Mesendoderm (in vitro differentiated cells): Measurements from ENCODE around the gene KCNJ9. TPM values are rescaled to one million over a fixed set of nuclear protein-coding genes. Genes with fewer than 3 reads are reported as not detected.
A peak's percentile ranks its signal among the peaks of the same experiment; 100 is the strongest.

Experiments used
- DNase-seq: peaks from one replicate; pipeline ENCODE4 v3.0.0; 2013
- H2AK5ac ChIP-seq: 2 replicates; pipeline ENCODE4 v1.6.1; 2013; ENCODE audit warnings: low read length, inconsistent platforms
- H2BK120ac ChIP-seq: 2 replicates; pipeline ENCODE4 v1.6.1; 2013; ENCODE audit warnings: low read depth, mild to moderate bottlenecking, low read length, moderate library complexity, mixed read lengths
- H2BK15ac ChIP-seq: replicated peaks from 2 replicates; pipeline ENCODE4 v1.6.1; 2013; ENCODE audit warnings: low read depth, mild to moderate bottlenecking, moderate library complexity
- H2BK5ac ChIP-seq: 2 replicates; pipeline ENCODE4 v1.6.1; 2013; ENCODE audit warnings: low read length, inconsistent platforms
- H3K18ac ChIP-seq: 2 replicates; pipeline ENCODE4 v1.6.1; 2013; ENCODE audit warnings: mild to moderate bottlenecking, low read length, mixed read lengths
- H3K23ac ChIP-seq: one replicate; pipeline ENCODE4 v1.6.1; 2013; ENCODE audit warnings: low read length
- H3K27ac ChIP-seq: 2 replicates; pipeline ENCODE4 v1.5.1; 2013; ENCODE audit warnings: low read depth, mild to moderate bottlenecking, inconsistent platforms, low read length, moderate library complexity
- H3K27me3 ChIP-seq: 2 replicates; pipeline ENCODE4 v1.6.1; 2013; ENCODE audit warnings: low read length, control low read depth, mild to moderate bottlenecking, inconsistent platforms; ENCODE audit not compliant: insufficient read depth, poor library complexity
- H3K36me3 ChIP-seq: 2 replicates; pipeline ENCODE4 v1.6.1; 2013; ENCODE audit warnings: low read length, inconsistent platforms; ENCODE audit not compliant: control insufficient read depth, insufficient read depth
- H3K4ac ChIP-seq: one replicate; pipeline ENCODE4 v1.6.1; 2013; ENCODE audit warnings: low read depth, mild to moderate bottlenecking, low read length, moderate library complexity
- H3K4me1 ChIP-seq: 2 replicates; pipeline ENCODE4 v1.6.1; 2013; ENCODE audit warnings: low read depth, low read length, inconsistent platforms; ENCODE audit not compliant: control insufficient read depth
- H3K4me2 ChIP-seq: 2 replicates; pipeline ENCODE4 v1.6.1; 2013; ENCODE audit warnings: low read length
- H3K4me3 ChIP-seq: 2 replicates; pipeline ENCODE4 v1.5.1; 2013; ENCODE audit warnings: mild to moderate bottlenecking, low read length
- H3K56ac ChIP-seq: one replicate; pipeline ENCODE4 v1.6.1; 2013; ENCODE audit warnings: low read length
- H3K79me1 ChIP-seq: 2 replicates; pipeline ENCODE4 v1.6.1; 2013; ENCODE audit warnings: low read length, inconsistent platforms
- H3K79me2 ChIP-seq: 2 replicates; pipeline ENCODE4 v1.6.1; 2013; ENCODE audit warnings: mild to moderate bottlenecking, low read length; ENCODE audit not compliant: control insufficient read depth, insufficient read depth
- H3K9ac ChIP-seq: 2 replicates; pipeline ENCODE4 v1.6.1; 2013; ENCODE audit warnings: low read length, inconsistent platforms
- H4K5ac ChIP-seq: one replicate; pipeline ENCODE4 v1.6.1; 2013; ENCODE audit warnings: low read length
- H4K8ac ChIP-seq: one replicate; pipeline ENCODE4 v1.6.1; 2013; ENCODE audit warnings: low read depth, mild to moderate bottlenecking, control low read depth, low read length, moderate library complexity
- WGBS: extraction: QIAGEN DNeasy Blood & Tissue Kit; methylation state at CpG from one replicate; pipeline ENCODE4 v1.1.7; 2013; ENCODE audit warnings: low lambda C conversion rate, missing lambda C conversion rate; ENCODE audit not compliant: insufficient coverage; ENCODE audit errors: extremely low coverage; 5-methylcytosine and 5-hydroxymethylcytosine counted together
- polyA plus RNA-seq, 2 experiments: library from polyadenylated mRNA; stranded (reverse); fragments of 200-250 nt; gene quantifications; one replicate each; pipeline ENCODE4 v1.2.3, GENCODE V29; 2013

KCNJ9 gene
- 0.01 TPM for polyA plus RNA-seq (2013, experiment 1 of 2)
- polyA plus RNA-seq (2013, experiment 2 of 2), result 0.04 TPM

DNA sequence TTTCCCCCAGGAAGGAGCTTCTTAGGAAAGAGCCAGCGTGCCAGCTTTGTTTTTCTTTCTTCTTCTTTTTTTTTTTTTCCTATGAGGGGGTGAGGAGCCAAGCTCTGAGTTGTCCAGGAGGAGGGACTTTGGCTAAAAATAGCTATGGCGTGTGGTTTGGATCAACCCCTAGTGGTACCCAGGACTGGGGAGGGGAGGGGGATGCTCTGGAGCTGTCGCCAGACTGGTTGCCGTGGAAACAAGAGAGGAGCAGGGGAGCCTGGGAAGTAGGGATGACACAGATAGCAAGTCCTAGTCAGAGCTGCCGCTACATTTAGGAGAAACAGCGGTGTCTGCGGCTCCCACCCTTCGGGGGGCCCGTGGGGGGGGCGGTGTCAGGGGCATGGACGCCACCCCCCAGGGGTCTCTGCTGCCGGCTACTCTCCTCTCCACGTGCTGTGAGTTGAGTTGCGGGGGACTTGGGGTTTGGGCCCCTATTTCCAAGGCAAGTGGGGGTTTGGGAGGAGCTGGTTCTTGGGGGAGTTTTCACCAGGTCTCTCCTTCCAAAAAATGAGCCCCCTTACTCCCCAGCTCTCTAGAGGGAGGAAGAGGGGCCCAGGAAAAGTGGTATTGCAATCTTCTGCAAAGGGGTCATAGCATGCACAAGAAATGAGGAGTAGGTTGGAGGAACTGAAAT is at the start of gene KCNJ9:
Gene KCNJ9, plus strand, starts transcription at position 278 of the 676 bp plus-strand sequence. CDS start 2,493 bp downstream, outside the sequence.
- H3K4me3 ChIP-seq, result no peak within 1 kb of the TSS
- H4K5ac ChIP-seq, result no peak within 1 kb of the TSS
- H3K9ac ChIP-seq, result no peak within 1 kb of the TSS
- WGBS, result no CpG with 5 or more reads among the region's 14 CpGs
- H3K27me3 ChIP-seq, result peaks cover 3% of the 10 kb centered on the region
- H3K36me3 ChIP-seq, result no peaks in the 10 kb centered on the region
- H4K8ac ChIP-seq, result no peak within 1 kb of the TSS
- H3K23ac ChIP-seq, result no peak within 1 kb of the TSS
- no peaks in the 10 kb centered on the region for H3K79me1 ChIP-seq
- H3K4me2 ChIP-seq, result no peak within 1 kb of the TSS
- H3K4me1 ChIP-seq, result no peaks in the 10 kb centered on the region
- H2BK5ac ChIP-seq, result no peak within 1 kb of the TSS
- peak; percentile 81 for DNase-seq
- no peak within 1 kb of the TSS for H2AK5ac ChIP-seq
- H2BK15ac ChIP-seq, result no peak within 1 kb of the TSS
- no peak within 1 kb of the TSS for H2BK120ac ChIP-seq
- H3K56ac ChIP-seq, result no peak within 1 kb of the TSS
- H3K4ac ChIP-seq, result no peak within 1 kb of the TSS
- H3K79me2 ChIP-seq, result no peaks in the 10 kb centered on the region
- H3K18ac ChIP-seq, result no peak within 1 kb of the TSS
- no peak within 1 kb of the TSS for H3K27ac ChIP-seq

DNA sequence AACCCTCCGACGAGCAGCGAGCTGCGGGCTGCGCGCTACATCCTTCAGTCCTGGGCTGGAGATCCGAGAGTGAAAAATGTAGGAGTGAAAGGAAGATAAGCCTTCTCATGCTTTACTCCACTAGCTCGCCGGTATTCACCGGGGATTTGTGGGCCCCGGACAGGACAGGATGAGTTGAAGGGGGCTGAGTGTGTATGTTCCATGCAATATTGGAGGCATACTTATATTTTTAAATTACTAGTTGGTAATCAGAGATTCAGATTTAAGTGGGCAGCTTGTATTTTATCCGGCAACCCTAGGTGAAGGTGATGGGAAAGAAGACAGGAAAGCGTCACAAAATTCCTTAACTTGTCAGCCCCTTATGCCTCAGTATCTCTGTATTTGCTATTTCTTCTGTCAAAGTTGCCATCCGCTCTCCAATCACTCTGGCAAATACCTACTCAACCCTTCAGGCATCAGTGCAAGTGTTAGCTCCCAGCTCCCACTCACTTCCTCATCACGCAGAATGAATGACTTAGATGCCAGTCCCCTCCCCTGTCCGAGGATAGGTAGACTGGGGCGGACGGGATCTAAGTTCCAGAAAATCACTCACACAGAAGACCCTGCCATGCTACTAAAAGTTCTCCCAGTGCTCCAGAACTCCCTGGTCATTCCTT is 49.0 kb upstream of the KCNJ9 start:
- peak overlapping the region; percentile 85 for H3K56ac ChIP-seq
- H3K4me1 ChIP-seq, result peaks cover 3% of the 10 kb centered on the region
- H3K79me2 ChIP-seq, result peaks cover 10% of the 10 kb centered on the region
- no peak overlapping the region for H4K8ac ChIP-seq
- H2BK15ac ChIP-seq, result no peak overlapping the region
- no peak overlapping the region for H3K4ac ChIP-seq
- no peak overlapping the region for H3K18ac ChIP-seq
- H3K36me3 ChIP-seq, result no peaks in the 10 kb centered on the region
- no peak overlapping the region for H3K27ac ChIP-seq
- no peak overlapping the region for H2BK120ac ChIP-seq
- no CpG with 5 or more reads among the region's 18 CpGs for WGBS
- H2AK5ac ChIP-seq, result no peak overlapping the region
- H3K4me2 ChIP-seq, result peak overlapping the region; percentile 85
- no peak overlapping the region for H4K5ac ChIP-seq
- H3K4me3 ChIP-seq, result peak overlapping the region; percentile 73
- peaks cover 5% of the 10 kb centered on the region for H3K79me1 ChIP-seq
- H3K23ac ChIP-seq, result no peak overlapping the region
- H3K27me3 ChIP-seq, result no peaks in the 10 kb centered on the region
- H3K9ac ChIP-seq, result peak overlapping the region; percentile 80
- DNase-seq, result no peak
- H2BK5ac ChIP-seq, result no peak overlapping the region

DNA sequence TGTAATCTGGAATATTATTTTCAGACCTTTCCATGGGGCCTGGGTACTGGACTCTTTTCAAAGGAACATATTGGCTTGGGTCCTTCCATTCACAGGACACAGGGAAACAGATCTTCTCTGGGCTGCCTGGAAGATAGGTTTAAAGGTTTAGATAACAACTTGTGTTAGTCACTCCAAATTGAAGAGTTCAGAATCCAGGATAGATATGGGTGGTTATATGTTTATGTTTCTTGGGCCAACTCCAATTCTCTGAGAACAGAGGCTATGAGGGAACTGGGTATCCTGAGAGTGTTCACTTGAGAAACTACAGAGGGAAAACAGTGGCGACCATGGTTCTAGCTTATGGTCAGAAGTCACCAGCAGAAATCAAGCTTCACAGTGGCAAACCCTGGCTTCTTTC is 40.9 kb upstream of the KCNJ9 start:
- Histone ChIP-seq H3K4me1 (no peaks in the 10 kb centered on the region), H3K79me1 (no peaks in the 10 kb centered on the region), H3K18ac (no peak overlapping the region), H3K9ac (no peak overlapping the region), H4K8ac (no peak overlapping the region), H4K5ac (no peak overlapping the region), H3K79me2 (no peaks in the 10 kb centered on the region), H2AK5ac (no peak overlapping the region), H3K4ac (no peak overlapping the region), H2BK5ac (no peak overlapping the region), H2BK120ac (no peak overlapping the region), H3K4me2 (no peak overlapping the region), H2BK15ac (no peak overlapping the region), H3K4me3 (no peak overlapping the region), H3K36me3 (no peaks in the 10 kb centered on the region), H3K27me3 (no peaks in the 10 kb centered on the region), H3K27ac (no peak overlapping the region), H3K56ac (no peak overlapping the region), H3K23ac (no peak overlapping the region)
- WGBS, result no CpG with 5 or more reads among the region's 1 CpG
- no peak for DNase-seq

DNA sequence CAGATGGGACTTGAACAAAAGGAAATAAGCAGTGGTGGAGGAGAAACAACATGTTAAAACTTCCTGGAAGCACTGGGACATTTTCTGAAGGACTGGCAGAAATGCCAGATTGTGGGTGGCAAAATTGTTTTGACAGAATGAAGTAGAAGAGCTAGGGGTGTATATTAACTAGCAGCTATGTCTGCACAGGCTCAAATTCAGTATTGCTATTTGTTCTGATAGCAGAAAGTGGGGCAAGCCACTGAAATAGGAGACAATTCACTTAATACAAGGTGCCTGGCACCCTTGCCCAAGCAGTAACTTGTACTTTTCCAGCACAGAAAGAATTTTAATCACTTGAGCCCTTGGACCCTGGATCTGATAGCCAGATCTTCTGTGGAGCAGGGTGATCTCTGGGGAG is 37.8 kb upstream of the KCNJ9 start:
- H3K23ac ChIP-seq, result no peak overlapping the region
- no peak overlapping the region for H3K18ac ChIP-seq
- H3K27ac ChIP-seq, result no peak overlapping the region
- no peaks in the 10 kb centered on the region for H3K27me3 ChIP-seq
- no peak overlapping the region for H3K4me2 ChIP-seq
- no peaks in the 10 kb centered on the region for H3K36me3 ChIP-seq
- H3K4ac ChIP-seq, result no peak overlapping the region
- no peak overlapping the region for H2AK5ac ChIP-seq
- H3K9ac ChIP-seq, result no peak overlapping the region
- no peaks in the 10 kb centered on the region for H3K79me2 ChIP-seq
- DNase-seq, result no peak
- H4K8ac ChIP-seq, result no peak overlapping the region
- no peak overlapping the region for H4K5ac ChIP-seq
- peaks cover 5% of the 10 kb centered on the region for H3K4me1 ChIP-seq
- no peak overlapping the region for H2BK5ac ChIP-seq
- no peak overlapping the region for H2BK120ac ChIP-seq
- H3K79me1 ChIP-seq, result no peaks in the 10 kb centered on the region
- no peak overlapping the region for H3K56ac ChIP-seq
- no peak overlapping the region for H2BK15ac ChIP-seq
- H3K4me3 ChIP-seq, result no peak overlapping the region

DNA sequence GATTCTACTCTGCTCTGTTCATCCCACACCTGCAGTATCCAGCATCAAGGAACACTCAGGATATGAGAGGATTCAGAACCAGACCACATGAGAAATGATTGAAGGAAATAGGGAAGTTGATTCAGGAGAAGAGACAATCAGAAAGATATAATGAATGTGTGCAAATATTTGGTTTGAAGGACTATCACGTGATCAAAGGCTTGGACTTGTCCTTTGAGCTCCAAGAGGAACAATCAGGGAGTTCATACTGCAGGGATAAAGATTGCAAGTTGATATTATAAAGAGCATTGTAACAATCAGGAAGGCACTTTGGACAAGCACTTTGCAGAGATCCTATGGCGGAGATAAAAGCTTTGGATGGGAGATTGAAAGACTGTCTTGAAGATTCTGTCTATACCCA is 35.7 kb upstream of the KCNJ9 start:
- no peaks in the 10 kb centered on the region for H3K27me3 ChIP-seq
- WGBS, result no CpG with 5 or more reads among the region's 2 CpGs

More for the DNA sequence above, 35.7 kb upstream of the KCNJ9 start:
- Histone ChIP-seq H2BK120ac (no peak overlapping the region), H3K23ac (no peak overlapping the region), H3K79me2 (no peaks in the 10 kb centered on the region), H2BK15ac (no peak overlapping the region), H3K4me2 (no peak overlapping the region), H3K4me3 (no peak overlapping the region), H3K9ac (no peak overlapping the region), H3K36me3 (no peaks in the 10 kb centered on the region), H2BK5ac (no peak overlapping the region), H3K4me1 (peaks cover 5% of the 10 kb centered on the region), H4K8ac (no peak overlapping the region), H3K18ac (no peak overlapping the region), H3K56ac (no peak overlapping the region), H3K79me1 (no peaks in the 10 kb centered on the region), H2AK5ac (no peak overlapping the region), H3K27ac (no peak overlapping the region), H3K4ac (no peak overlapping the region), H4K5ac (no peak overlapping the region)
- DNase-seq, result no peak
